Measurements from ENCODE around the gene PEX3.

PEX3 gene

DNA sequence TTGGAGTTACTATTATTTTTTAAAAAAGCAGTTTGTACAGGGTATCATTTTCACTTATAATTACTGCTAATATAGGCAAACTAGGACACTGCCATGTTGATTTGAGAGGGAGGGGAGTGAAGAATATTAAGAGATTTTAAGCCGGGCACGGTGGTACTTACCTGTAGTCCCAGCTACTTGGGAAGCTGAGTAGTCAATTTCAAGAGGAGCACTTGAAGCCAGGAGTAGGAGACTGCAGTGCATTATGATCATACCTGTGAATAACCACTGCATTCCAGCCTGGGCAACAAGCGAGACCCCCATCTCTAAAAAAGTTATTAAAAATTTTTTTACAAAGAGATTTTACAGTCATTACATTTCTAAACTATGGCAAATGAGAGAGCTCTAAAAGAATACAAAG is 35.8 kb upstream of the PEX3 start:
- TF ChIP-seq, protein P1, sequence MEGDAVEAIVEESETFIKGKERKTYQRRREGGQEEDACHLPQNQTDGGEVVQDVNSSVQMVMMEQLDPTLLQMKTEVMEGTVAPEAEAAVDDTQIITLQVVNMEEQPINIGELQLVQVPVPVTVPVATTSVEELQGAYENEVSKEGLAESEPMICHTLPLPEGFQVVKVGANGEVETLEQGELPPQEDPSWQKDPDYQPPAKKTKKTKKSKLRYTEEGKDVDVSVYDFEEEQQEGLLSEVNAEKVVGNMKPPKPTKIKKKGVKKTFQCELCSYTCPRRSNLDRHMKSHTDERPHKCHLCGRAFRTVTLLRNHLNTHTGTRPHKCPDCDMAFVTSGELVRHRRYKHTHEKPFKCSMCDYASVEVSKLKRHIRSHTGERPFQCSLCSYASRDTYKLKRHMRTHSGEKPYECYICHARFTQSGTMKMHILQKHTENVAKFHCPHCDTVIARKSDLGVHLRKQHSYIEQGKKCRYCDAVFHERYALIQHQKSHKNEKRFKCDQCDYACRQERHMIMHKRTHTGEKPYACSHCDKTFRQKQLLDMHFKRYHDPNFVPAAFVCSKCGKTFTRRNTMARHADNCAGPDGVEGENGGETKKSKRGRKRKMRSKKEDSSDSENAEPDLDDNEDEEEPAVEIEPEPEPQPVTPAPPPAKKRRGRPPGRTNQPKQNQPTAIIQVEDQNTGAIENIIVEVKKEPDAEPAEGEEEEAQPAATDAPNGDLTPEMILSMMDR (IDR thresholded peaks at IDR 0.05; ENCODE audit: low read length) = no peak
- TF ChIP-seq EZH2 (IDR thresholded peaks at IDR 0.05; ENCODE audit: borderline replicate concordance, low read length) = no peak
- Histone ChIP-seq H3K9ac (ENCODE audit: low read length) (no peak overlapping the region), H3K36me3 (ENCODE audit: insufficient read depth, low read length) (no peaks in the 10 kb centered on the region), H3K4me3 (ENCODE audit: low read depth, low read length, poor library complexity, severe bottlenecking) (no peak overlapping the region), H3K4me2 (ENCODE audit: low read length) (no peak overlapping the region), H3K27ac (ENCODE audit: low read depth, low read length, poor library complexity, severe bottlenecking) (no peak overlapping the region), H2AFZ (ENCODE audit: low read length) (no peak overlapping the region), H4K20me1 (ENCODE audit: insufficient read depth, low read length) (no peaks in the 10 kb centered on the region), H3K9me2 (ENCODE audit: low read depth, low read length) (no peaks in the 10 kb centered on the region), H3K9me3 (ENCODE audit: low read length) (no peaks in the 10 kb centered on the region), H3K27me3 (ENCODE audit: insufficient read depth, low read length) (no peaks in the 10 kb centered on the region), H3K4me1 (ENCODE audit: insufficient read depth, low read length, severe bottlenecking) (no peaks in the 10 kb centered on the region), H3F3A (ENCODE audit: insufficient read depth, low read length) (no peaks in the 10 kb centered on the region), H3K79me2 (ENCODE audit: insufficient read depth, low read length) (no peaks in the 10 kb centered on the region)

DNA sequence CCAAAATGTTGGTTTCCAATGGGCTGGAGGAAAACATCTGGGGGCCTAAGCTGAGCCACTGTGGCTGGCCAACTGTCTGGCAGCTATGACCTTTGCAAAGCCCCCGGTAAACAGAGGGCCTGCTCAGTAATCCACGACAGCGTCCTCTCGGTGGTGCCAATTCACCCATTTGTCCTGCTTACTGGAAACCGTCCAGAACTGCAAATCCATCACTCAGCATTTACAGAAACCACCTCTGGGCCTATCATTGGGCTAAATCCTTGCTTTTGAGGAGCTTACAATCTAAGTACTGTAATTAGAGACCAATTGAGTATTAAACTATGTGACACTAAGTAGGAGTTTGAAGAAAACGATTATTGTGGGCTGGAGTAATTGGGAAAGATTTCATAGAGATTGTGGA is 31.1 kb upstream of the PEX3 start:
- Histone ChIP-seq H3K27ac (ENCODE audit: low read depth, low read length, poor library complexity, severe bottlenecking) (no peak overlapping the region), H3F3A (ENCODE audit: insufficient read depth, low read length) (no peaks in the 10 kb centered on the region), H3K9me3 (ENCODE audit: low read length) (no peaks in the 10 kb centered on the region), H3K79me2 (ENCODE audit: insufficient read depth, low read length) (no peaks in the 10 kb centered on the region), H3K9ac (ENCODE audit: low read length) (no peak overlapping the region), H3K36me3 (ENCODE audit: insufficient read depth, low read length) (no peaks in the 10 kb centered on the region; the same call in 1 of the 2 replicates), H3K4me1 (ENCODE audit: insufficient read depth, low read length, severe bottlenecking) (no peaks in the 10 kb centered on the region), H3K4me2 (ENCODE audit: low read length) (no peak overlapping the region), H2AFZ (ENCODE audit: low read length) (no peak overlapping the region), H4K20me1 (ENCODE audit: insufficient read depth, low read length) (no peaks in the 10 kb centered on the region), H3K4me3 (ENCODE audit: low read depth, low read length, poor library complexity, severe bottlenecking) (no peak overlapping the region), H3K9me2 (ENCODE audit: low read depth, low read length) (no peaks in the 10 kb centered on the region), H3K27me3 (ENCODE audit: insufficient read depth, low read length) (no peaks in the 10 kb centered on the region)
- TF ChIP-seq, protein P1 (IDR thresholded peaks at IDR 0.05; ENCODE audit: low read length) = no peak
- no peak for TF ChIP-seq EZH2 (IDR thresholded peaks at IDR 0.05; ENCODE audit: borderline replicate concordance, low read length)

DNA sequence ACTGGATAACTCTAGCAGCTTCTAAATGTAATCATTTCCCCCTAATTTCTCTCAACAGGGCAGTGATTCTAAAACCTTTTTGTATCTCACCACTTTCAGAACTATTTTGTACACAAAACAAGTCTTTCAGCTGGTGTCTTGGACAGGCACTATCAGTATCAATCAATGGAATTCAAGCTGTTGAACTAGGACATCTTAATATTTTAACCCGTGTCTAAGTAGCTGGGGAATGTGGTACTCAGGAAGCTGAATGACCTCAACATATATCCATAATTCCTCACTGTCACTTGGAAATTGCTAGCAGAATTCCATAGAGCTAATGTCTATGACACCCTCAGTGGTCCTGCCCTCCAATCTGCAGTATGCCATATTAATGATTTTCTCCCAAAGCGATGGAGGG is 24.6 kb upstream of the PEX3 start:
- TF ChIP-seq EZH2 (IDR thresholded peaks at IDR 0.05; ENCODE audit: borderline replicate concordance, low read length) = no peak
- TF ChIP-seq, protein P1 (IDR thresholded peaks at IDR 0.05; ENCODE audit: low read length) = no peak
- peaks cover 10% of the 10 kb centered on the region; the same call in 1 of the 2 replicates for H3K36me3 ChIP-seq (ENCODE audit: insufficient read depth, low read length)
- no peak overlapping the region for H3K9ac ChIP-seq (ENCODE audit: low read length)

More for the DNA sequence above, 24.6 kb upstream of the PEX3 start:
- H2AFZ ChIP-seq (ENCODE audit: low read length) = no peak overlapping the region
- no peak overlapping the region for H3K27ac ChIP-seq (ENCODE audit: low read depth, low read length, poor library complexity, severe bottlenecking)
- H3F3A ChIP-seq (ENCODE audit: insufficient read depth, low read length) = no peaks in the 10 kb centered on the region
- no peaks in the 10 kb centered on the region for H3K79me2 ChIP-seq (ENCODE audit: insufficient read depth, low read length)
- H4K20me1 ChIP-seq (ENCODE audit: insufficient read depth, low read length) = no peaks in the 10 kb centered on the region
- no peak overlapping the region for H3K4me3 ChIP-seq (ENCODE audit: low read depth, low read length, poor library complexity, severe bottlenecking)
- no peaks in the 10 kb centered on the region for H3K9me3 ChIP-seq (ENCODE audit: low read length)
- H3K4me2 ChIP-seq (ENCODE audit: low read length) = no peak overlapping the region
- H3K9me2 ChIP-seq (ENCODE audit: low read depth, low read length) = no peaks in the 10 kb centered on the region
- H3K27me3 ChIP-seq (ENCODE audit: insufficient read depth, low read length) = no peaks in the 10 kb centered on the region
- no peaks in the 10 kb centered on the region for H3K4me1 ChIP-seq (ENCODE audit: insufficient read depth, low read length, severe bottlenecking)

Data from OCI-LY1 (cell line).